OCI-LY3 (cell line): ENCODE measurements around the gene INS.

Source experiments
- CTCF ChIP-seq: fragments of 200-600, 300-600 bp; sonication (generic); IDR thresholded peaks from 2 replicates; pipeline ENCODE4 v1.5.1; 2014; ENCODE audit warnings: antibody characterized with exemption, low read length, low read depth
- EZH2phosphoT487 ChIP-seq: fragments of 200-600 bp; shearing (Covaris generic); IDR thresholded peaks from 2 replicates; pipeline ENCODE4 v1.6.1; 2018; ENCODE audit warnings: antibody characterized with exemption, mixed run types, low read depth

- TF ChIP-seq CTCF (peak; percentile 61), EZH2phosphoT487 (no peak)
Observed at GRCh38 chr11:2122907-2123627, 37.9 kb downstream of the INS start.
